Activated naive CD4-positive, alpha-beta T cell (primary cell): Measurements from ENCODE around the gene MIP.
"Not testable (repeated sequence)": the region's sequence is repeated elsewhere in the genome, so short reads cannot be mapped to it uniquely, and the experiment has no call there.

Experiments
- DNase-seq, 4 experiments: peaks; one replicate each; lab custom pipeline; 2025; lab: John Stamatoyannopoulos, UW

The MIP gene

DNA sequence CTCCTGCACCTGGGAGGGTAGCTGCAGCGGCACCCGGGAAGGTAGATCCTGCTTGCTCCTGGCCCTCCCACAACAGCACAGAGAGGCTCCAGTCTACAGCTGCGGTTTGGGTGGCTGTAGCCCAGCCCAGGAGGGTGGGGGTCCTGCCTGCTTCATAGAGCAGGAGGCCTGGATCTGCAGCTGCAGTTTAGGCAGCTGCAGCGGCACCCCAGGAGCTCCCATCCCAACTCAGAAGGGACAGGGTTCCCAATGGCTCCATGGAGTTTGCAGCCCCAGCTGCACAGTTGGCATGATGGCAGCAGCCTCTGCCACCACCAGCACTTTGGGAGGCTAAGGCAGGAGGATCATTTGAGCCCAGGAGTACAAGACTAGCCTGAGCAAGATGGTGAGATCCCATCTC lies 43.7 kb downstream of the MIP start:
- DNase-seq: no peak

- no peak for DNase-seq
Observed at GRCh38 chr12:56408799-56409417, 45.5 kb downstream of the MIP start.

DNA sequence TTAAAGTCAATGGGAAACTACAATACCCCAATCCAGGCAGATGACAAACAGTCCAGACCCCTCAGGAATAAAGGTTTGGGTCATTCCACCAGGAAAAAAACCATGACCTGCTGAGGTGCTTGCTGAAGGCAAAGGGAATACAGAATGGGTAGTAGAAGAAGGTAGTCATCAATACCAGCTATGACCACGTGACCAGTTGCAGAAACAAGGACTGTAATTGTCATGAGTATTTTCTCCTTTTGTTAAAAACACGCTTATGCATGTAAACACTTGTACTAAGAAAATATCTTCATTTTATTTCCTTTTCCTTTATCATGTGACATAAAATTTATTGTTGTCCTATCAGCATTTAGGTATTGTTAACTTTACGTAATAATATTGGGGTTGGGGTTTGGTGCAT lies 50.2 kb downstream of the MIP start:
- DNase-seq: not testable (repeated sequence)

DNA sequence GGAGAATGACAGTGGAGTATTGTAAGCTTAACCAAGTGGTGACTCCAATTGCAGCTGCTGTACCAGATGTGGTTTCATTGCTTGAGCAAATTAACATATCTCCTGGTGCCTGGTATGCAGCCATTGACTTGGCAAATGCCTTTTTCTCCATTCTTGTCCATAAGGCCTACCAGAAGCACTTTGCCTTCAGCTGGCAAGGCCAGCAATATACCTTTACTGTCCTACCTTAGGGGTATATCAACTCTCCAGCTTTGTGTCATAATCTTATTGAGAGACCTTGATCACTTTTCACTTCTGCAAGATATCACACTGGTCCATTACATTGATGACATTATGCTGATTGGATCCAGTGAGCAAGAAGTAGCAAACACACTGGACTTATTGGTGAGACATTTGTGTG lies 52.8 kb downstream of the MIP start:
- DNase-seq: not testable (repeated sequence)

- DNase-seq: not testable (repeated sequence)
Observed at GRCh38 chr12:56401125-56401524, 53.3 kb downstream of the MIP start.
